WTC11 (cell line): ENCODE measurements around the gene ANKMY1. TPM values are rescaled to one million over a fixed set of nuclear protein-coding genes. Genes with fewer than 3 reads are reported as not detected.

Experiments
- ATAC-seq: fragments of 200-7000 bp; cut with Tn5 transposase; 2 replicates; pipeline ENCODE4 v1.10.0; 2021; ENCODE audit warnings: mild to moderate bottlenecking, moderate library complexity
- CTCF ChIA-PET: fragments of 300-600 bp; sonication (Branson Sonifier 250); formaldehyde crosslinking; loops from one replicate; lab custom pipeline; 2021; ENCODE audit warnings: antibody characterized with exemption; lab: Charles Lee
- POLR2A ChIA-PET: fragments of 350-600 bp; sonication (Branson Sonifier 250); formaldehyde crosslinking; loops from one replicate; lab custom pipeline; 2021; ENCODE audit warnings: antibody characterized with exemption; lab: Charles Lee
- DNase-seq: peaks from one replicate; pipeline ENCODE4 v3.0.0; 2021; ENCODE audit warnings: low spot score
- H3K27ac Mint-ChIP-seq: 2 replicates; pipeline ENCODE4 v1.8.0; 2021; ENCODE audit warnings: mixed read lengths
- H3K27me3 Mint-ChIP-seq: 2 replicates; pipeline ENCODE4 v1.8.0; 2021; ENCODE audit warnings: low read depth, mild to moderate bottlenecking, moderate library complexity, mixed read lengths
- H3K36me3 Mint-ChIP-seq: 2 replicates; pipeline ENCODE4 v1.8.0; 2021; ENCODE audit warnings: mixed read lengths
- H3K4me1 Mint-ChIP-seq: 2 replicates; pipeline ENCODE4 v1.8.0; 2022; ENCODE audit warnings: mixed read lengths
- H3K4me3 Mint-ChIP-seq: 2 replicates; pipeline ENCODE4 v1.8.0; 2021; ENCODE audit warnings: mild to moderate bottlenecking, moderate library complexity, mixed read lengths
- H3K9me3 Mint-ChIP-seq: 2 replicates; pipeline ENCODE4 v1.8.0; 2021; ENCODE audit warnings: mixed read lengths
- ATF1 ChIP-seq: sonication (generic); formaldehyde crosslinking; IDR thresholded peaks from 2 replicates; pipeline ENCODE4 v1.8.1; 2023; ENCODE audit warnings: mild to moderate bottlenecking, moderate library complexity, missing genetic modification reagents
- CREB1 ChIP-seq: sonication (generic); formaldehyde crosslinking; IDR thresholded peaks from 2 replicates; pipeline ENCODE4 v1.8.0; 2023; ENCODE audit warnings: mild to moderate bottlenecking, missing genetic modification reagents
- FOXJ3 ChIP-seq: sonication (generic); formaldehyde crosslinking; IDR thresholded peaks from 2 replicates; pipeline ENCODE4 v1.9.0; 2021; ENCODE audit warnings: missing genetic modification reagents, mild to moderate bottlenecking, borderline replicate concordance
- JAZF1 ChIP-seq: fragments of 250-450 bp; sonication (Bioruptor Pico); IDR thresholded peaks from 2 replicates; pipeline ENCODE4 v1.9.0; 2021; ENCODE audit warnings: moderate library complexity, mild to moderate bottlenecking, inconsistent platforms
- MYBL2 ChIP-seq: sonication (generic); formaldehyde crosslinking; IDR thresholded peaks from 2 replicates; pipeline ENCODE4 v1.8.1; 2023; ENCODE audit warnings: mild to moderate bottlenecking, moderate library complexity, missing genetic modification reagents
- NFATC4 ChIP-seq: fragments of 250-450 bp; sonication (Bioruptor Pico); IDR thresholded peaks from 2 replicates; pipeline ENCODE4 v1.9.0; 2021; ENCODE audit warnings: mild to moderate bottlenecking
- NFE2L1 ChIP-seq: sonication (generic); formaldehyde crosslinking; IDR thresholded peaks from 2 replicates; pipeline ENCODE4 v1.8.1; 2023; ENCODE audit warnings: missing genetic modification reagents
- PRRX2 ChIP-seq: fragments of 250-450 bp; sonication (Bioruptor Pico); IDR thresholded peaks from 2 replicates; pipeline ENCODE4 v1.8.0; 2021; ENCODE audit warnings: mild to moderate bottlenecking
- SMAD3 ChIP-seq: sonication (generic); formaldehyde crosslinking; IDR thresholded peaks from 2 replicates; pipeline ENCODE4 v1.8.0; 2022; ENCODE audit warnings: missing genetic modification reagents, mild to moderate bottlenecking, borderline replicate concordance
- ZNF423 ChIP-seq: fragments of 250-450 bp; sonication (Bioruptor Pico); IDR thresholded peaks from 2 replicates; pipeline ENCODE4 v2.1.2; 2022; ENCODE audit warnings: mild to moderate bottlenecking, moderate library complexity
- total RNA-seq: library from RNA; stranded (reverse); gene quantifications from 3 replicates; pipeline ENCODE4 v1.2.3, GENCODE V29; 2021
- TF ChIP-seq, protein P1 (sequence below): fragments of 200-600 bp; IDR thresholded peaks from 2 replicates; pipeline ENCODE4 v1.8.0; 2022; ENCODE audit warnings: antibody characterized with exemption
- TF ChIP-seq, protein P2 (sequence below): sonication (generic); formaldehyde crosslinking; IDR thresholded peaks from 2 replicates; pipeline ENCODE4 v1.8.1; 2022; ENCODE audit warnings: missing genetic modification reagents, borderline replicate concordance
- TF ChIP-seq, protein P3 (sequence below): sonication (generic); formaldehyde crosslinking; IDR thresholded peaks from 2 replicates; pipeline ENCODE4 v1.8.0; 2023; ENCODE audit warnings: missing genetic modification reagents
- TF ChIP-seq, protein P4 (sequence below): sonication (generic); formaldehyde crosslinking; IDR thresholded peaks from 2 replicates; pipeline ENCODE4 v1.8.1; 2022; ENCODE audit warnings: mild to moderate bottlenecking, missing genetic modification reagents, moderate library complexity, borderline replicate concordance
- TF ChIP-seq, protein P5 (sequence below): sonication (generic); formaldehyde crosslinking; IDR thresholded peaks from 2 replicates; pipeline ENCODE4 v1.8.0; 2023; ENCODE audit warnings: mild to moderate bottlenecking, missing genetic modification reagents
- TF ChIP-seq, protein P6 (sequence below): sonication (generic); formaldehyde crosslinking; IDR thresholded peaks from 2 replicates; pipeline ENCODE4 v1.8.1; 2022; ENCODE audit warnings: low read depth, missing genetic modification reagents, borderline replicate concordance
- TF ChIP-seq, protein P7 (sequence below): sonication (generic); formaldehyde crosslinking; IDR thresholded peaks from 2 replicates; pipeline ENCODE4 v1.8.0; 2022; ENCODE audit warnings: missing genetic modification reagents

Gene ANKMY1
- total RNA-seq, 1 experiment from 2014 or later = 4.6 TPM

DNA sequence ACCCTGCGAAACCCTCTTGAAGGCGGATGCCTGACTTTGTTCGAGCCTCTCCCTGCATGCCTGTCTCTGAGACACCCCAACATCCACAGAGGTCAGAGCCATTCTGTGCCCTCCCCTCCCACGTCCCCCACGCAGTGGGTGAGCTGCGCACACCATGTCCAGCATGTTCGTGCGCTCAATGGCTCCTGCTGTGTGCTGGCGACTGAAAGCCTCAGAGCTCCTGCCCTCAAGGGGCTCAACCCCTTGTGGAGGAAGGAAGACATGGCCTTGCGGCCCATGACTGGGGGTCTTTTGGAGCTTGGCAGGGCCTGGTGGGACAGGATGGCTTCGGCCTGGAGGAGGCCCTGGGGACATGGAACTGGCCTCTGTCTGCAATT lies 45.7 kb downstream of the ANKMY1 start:
- POLR2A ChIA-PET = no interaction called here
- H3K4me3 Mint-ChIP-seq = no peak overlapping the region
- TF ChIP-seq CREB1 (CRISPR knock-in tag) (no peak), NFE2L1 (CRISPR knock-in tag) (no peak), SMAD3 (CRISPR knock-in tag) (no peak)
- TF ChIP-seq, protein P1, sequence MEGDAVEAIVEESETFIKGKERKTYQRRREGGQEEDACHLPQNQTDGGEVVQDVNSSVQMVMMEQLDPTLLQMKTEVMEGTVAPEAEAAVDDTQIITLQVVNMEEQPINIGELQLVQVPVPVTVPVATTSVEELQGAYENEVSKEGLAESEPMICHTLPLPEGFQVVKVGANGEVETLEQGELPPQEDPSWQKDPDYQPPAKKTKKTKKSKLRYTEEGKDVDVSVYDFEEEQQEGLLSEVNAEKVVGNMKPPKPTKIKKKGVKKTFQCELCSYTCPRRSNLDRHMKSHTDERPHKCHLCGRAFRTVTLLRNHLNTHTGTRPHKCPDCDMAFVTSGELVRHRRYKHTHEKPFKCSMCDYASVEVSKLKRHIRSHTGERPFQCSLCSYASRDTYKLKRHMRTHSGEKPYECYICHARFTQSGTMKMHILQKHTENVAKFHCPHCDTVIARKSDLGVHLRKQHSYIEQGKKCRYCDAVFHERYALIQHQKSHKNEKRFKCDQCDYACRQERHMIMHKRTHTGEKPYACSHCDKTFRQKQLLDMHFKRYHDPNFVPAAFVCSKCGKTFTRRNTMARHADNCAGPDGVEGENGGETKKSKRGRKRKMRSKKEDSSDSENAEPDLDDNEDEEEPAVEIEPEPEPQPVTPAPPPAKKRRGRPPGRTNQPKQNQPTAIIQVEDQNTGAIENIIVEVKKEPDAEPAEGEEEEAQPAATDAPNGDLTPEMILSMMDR = no peak
- TF ChIP-seq, protein P2, sequence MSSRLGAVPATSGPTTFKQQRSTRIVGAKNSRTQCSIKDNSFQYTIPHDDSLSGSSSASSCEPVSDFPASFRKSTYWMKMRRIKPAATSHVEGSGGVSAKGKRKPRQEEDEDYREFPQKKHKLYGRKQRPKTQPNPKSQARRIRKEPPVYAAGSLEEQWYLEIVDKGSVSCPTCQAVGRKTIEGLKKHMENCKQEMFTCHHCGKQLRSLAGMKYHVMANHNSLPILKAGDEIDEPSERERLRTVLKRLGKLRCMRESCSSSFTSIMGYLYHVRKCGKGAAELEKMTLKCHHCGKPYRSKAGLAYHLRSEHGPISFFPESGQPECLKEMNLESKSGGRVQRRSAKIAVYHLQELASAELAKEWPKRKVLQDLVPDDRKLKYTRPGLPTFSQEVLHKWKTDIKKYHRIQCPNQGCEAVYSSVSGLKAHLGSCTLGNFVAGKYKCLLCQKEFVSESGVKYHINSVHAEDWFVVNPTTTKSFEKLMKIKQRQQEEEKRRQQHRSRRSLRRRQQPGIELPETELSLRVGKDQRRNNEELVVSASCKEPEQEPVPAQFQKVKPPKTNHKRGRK = no peak
- TF ChIP-seq, protein P3, sequence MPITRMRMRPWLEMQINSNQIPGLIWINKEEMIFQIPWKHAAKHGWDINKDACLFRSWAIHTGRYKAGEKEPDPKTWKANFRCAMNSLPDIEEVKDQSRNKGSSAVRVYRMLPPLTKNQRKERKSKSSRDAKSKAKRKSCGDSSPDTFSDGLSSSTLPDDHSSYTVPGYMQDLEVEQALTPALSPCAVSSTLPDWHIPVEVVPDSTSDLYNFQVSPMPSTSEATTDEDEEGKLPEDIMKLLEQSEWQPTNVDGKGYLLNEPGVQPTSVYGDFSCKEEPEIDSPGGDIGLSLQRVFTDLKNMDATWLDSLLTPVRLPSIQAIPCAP (CRISPR knock-in tag) = no peak
- TF ChIP-seq, protein P4, sequence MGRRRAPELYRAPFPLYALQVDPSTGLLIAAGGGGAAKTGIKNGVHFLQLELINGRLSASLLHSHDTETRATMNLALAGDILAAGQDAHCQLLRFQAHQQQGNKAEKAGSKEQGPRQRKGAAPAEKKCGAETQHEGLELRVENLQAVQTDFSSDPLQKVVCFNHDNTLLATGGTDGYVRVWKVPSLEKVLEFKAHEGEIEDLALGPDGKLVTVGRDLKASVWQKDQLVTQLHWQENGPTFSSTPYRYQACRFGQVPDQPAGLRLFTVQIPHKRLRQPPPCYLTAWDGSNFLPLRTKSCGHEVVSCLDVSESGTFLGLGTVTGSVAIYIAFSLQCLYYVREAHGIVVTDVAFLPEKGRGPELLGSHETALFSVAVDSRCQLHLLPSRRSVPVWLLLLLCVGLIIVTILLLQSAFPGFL = no peak
- DNase-seq (no peak), ATAC-seq (no peak)
- CTCF ChIA-PET = interaction anchor here (1.4 to 2.7 kb wide), 2 partner anchors 45 to 53 kb away, joined by 4 to 24 read pairs; partner anchors contain the start of gene ANKMY1
- H3K9me3 Mint-ChIP-seq = no peaks in the 10 kb centered on the region
- H3K4me1 Mint-ChIP-seq = no peaks in the 10 kb centered on the region
- peaks cover 4% of the 10 kb centered on the region for H3K27me3 Mint-ChIP-seq
- no peak overlapping the region for H3K27ac Mint-ChIP-seq
- no peaks in the 10 kb centered on the region for H3K36me3 Mint-ChIP-seq

DNA sequence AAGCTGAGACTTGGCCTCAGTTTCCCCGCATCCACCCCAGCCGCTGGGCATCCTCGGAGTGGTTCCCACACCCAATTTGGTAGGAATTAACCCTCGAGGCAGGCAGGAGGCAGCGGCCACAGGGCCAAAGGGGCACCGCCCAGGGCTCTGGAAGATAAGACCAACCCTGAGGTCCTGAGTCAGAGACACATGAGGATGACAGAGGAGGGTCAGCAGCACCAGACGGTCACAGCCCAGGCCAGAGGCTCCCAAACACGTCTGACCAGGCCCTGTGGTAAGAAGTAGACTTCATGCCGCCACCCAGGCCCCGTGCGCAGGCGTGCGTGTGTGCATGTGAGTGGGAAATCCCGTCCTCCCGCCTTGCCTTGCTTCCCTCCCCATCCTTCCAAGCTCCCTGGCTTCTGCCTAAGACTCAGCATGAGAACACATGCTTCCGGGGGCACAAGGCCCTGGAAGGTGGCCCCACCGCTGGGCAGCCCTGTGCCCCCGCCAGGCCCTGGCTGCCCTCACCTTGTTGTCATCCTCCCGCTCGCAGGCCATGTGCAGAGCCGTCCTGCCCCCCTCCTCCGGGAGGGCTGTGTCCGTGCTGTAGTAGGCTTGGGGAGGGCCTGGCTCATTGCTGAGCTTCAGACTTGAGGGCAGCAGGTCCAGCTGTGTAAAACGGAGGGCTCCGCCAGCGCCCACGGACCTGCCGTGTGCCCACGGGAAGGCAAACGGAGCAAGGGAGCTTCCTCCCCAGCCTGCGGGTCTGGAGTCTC lies 46.3 kb downstream of the ANKMY1 start:
- no peaks in the 10 kb centered on the region for H3K36me3 Mint-ChIP-seq
- no peak for ATAC-seq
- H3K9me3 Mint-ChIP-seq = no peaks in the 10 kb centered on the region
- H3K4me1 Mint-ChIP-seq = no peaks in the 10 kb centered on the region
- no peak for DNase-seq
- TF ChIP-seq, protein P5, sequence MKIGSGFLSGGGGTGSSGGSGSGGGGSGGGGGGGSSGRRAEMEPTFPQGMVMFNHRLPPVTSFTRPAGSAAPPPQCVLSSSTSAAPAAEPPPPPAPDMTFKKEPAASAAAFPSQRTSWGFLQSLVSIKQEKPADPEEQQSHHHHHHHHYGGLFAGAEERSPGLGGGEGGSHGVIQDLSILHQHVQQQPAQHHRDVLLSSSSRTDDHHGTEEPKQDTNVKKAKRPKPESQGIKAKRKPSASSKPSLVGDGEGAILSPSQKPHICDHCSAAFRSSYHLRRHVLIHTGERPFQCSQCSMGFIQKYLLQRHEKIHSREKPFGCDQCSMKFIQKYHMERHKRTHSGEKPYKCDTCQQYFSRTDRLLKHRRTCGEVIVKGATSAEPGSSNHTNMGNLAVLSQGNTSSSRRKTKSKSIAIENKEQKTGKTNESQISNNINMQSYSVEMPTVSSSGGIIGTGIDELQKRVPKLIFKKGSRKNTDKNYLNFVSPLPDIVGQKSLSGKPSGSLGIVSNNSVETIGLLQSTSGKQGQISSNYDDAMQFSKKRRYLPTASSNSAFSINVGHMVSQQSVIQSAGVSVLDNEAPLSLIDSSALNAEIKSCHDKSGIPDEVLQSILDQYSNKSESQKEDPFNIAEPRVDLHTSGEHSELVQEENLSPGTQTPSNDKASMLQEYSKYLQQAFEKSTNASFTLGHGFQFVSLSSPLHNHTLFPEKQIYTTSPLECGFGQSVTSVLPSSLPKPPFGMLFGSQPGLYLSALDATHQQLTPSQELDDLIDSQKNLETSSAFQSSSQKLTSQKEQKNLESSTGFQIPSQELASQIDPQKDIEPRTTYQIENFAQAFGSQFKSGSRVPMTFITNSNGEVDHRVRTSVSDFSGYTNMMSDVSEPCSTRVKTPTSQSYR = no peak
- TF ChIP-seq, protein P2 = no peak
- TF ChIP-seq, protein P6, sequence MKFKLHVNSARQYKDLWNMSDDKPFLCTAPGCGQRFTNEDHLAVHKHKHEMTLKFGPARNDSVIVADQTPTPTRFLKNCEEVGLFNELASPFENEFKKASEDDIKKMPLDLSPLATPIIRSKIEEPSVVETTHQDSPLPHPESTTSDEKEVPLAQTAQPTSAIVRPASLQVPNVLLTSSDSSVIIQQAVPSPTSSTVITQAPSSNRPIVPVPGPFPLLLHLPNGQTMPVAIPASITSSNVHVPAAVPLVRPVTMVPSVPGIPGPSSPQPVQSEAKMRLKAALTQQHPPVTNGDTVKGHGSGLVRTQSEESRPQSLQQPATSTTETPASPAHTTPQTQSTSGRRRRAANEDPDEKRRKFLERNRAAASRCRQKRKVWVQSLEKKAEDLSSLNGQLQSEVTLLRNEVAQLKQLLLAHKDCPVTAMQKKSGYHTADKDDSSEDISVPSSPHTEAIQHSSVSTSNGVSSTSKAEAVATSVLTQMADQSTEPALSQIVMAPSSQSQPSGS (CRISPR knock-in tag) = no peak
- TF ChIP-seq MYBL2 (CRISPR knock-in tag) (no peak), JAZF1 (CRISPR knock-in tag) (no peak), PRRX2 (CRISPR knock-in tag) (no peak), ZNF423 (CRISPR knock-in tag) (no peak), ATF1 (no peak), FOXJ3 (CRISPR knock-in tag) (no peak), NFATC4 (CRISPR knock-in tag) (no peak)
- TF ChIP-seq, protein P7, sequence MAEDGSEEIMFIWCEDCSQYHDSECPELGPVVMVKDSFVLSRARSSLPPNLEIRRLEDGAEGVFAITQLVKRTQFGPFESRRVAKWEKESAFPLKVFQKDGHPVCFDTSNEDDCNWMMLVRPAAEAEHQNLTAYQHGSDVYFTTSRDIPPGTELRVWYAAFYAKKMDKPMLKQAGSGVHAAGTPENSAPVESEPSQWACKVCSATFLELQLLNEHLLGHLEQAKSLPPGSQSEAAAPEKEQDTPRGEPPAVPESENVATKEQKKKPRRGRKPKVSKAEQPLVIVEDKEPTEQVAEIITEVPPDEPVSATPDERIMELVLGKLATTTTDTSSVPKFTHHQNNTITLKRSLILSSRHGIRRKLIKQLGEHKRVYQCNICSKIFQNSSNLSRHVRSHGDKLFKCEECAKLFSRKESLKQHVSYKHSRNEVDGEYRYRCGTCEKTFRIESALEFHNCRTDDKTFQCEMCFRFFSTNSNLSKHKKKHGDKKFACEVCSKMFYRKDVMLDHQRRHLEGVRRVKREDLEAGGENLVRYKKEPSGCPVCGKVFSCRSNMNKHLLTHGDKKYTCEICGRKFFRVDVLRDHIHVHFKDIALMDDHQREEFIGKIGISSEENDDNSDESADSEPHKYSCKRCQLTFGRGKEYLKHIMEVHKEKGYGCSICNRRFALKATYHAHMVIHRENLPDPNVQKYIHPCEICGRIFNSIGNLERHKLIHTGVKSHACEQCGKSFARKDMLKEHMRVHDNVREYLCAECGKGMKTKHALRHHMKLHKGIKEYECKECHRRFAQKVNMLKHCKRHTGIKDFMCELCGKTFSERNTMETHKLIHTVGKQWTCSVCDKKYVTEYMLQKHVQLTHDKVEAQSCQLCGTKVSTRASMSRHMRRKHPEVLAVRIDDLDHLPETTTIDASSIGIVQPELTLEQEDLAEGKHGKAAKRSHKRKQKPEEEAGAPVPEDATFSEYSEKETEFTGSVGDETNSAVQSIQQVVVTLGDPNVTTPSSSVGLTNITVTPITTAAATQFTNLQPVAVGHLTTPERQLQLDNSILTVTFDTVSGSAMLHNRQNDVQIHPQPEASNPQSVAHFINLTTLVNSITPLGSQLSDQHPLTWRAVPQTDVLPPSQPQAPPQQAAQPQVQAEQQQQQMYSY = no peak
- CTCF ChIA-PET = interaction anchor here (1.4 to 2.7 kb wide), 2 partner anchors 45 to 53 kb away, joined by 4 to 24 read pairs; partner anchors contain the start of gene ANKMY1
- peaks cover 2% of the 10 kb centered on the region for H3K27me3 Mint-ChIP-seq
- H3K4me3 Mint-ChIP-seq = no peak overlapping the region
- POLR2A ChIA-PET = no interaction called here
- H3K27ac Mint-ChIP-seq = no peak overlapping the region
